Measurements from ENCODE around the gene PPARA. TPM values are rescaled to one million over a fixed set of nuclear protein-coding genes. Genes with fewer than 3 reads are reported as not detected.

The PPARA gene
- polyA plus RNA-seq, 1 donor from 2014 or later = 0.43 TPM

DNA sequence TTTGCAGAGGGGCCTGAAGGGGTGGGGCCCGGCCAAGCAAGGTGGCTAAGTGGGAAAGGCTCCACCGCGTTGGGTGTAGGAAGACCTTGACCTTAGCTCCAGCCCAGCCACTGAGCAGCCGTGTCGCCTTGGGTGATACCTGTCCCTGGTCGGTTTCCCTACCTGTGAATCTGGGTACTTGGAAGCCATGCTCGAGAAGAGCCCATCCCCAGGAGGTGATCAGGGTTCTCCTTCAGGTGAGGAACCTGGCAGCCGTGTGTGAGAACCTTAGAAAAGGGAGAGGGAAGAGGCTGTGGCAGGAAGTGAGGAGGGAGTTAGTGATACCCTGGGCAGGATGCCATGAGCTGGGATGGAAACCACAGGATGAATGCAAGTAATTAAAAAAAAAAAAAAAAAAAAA is 21.6 kb downstream of the PPARA start:
- Histone ChIP-seq H3K27ac (ENCODE audit: low read length) (no peak overlapping the region), H3K9me3 (ENCODE audit: low read length) (no peaks in the 10 kb centered on the region), H3K27me3 (ENCODE audit: insufficient read depth, low read depth, low read length) (no peaks in the 10 kb centered on the region), H2AFZ (ENCODE audit: low read depth, low read length) (no peak overlapping the region), H3K4me2 (ENCODE audit: low read length) (no peak overlapping the region), H3K79me2 (replicated peaks; ENCODE audit: insufficient read depth, low read length) (no peaks in the 10 kb centered on the region), H3K4me3 (ENCODE audit: low read length) (no peak overlapping the region), H3K36me3 (ENCODE audit: insufficient read depth, low read length) (no peaks in the 10 kb centered on the region), H4K20me1 (ENCODE audit: insufficient read depth) (no peaks in the 10 kb centered on the region), H3K9me2 (ENCODE audit: insufficient read depth, low read length) (no peaks in the 10 kb centered on the region), H3F3A (ENCODE audit: insufficient read depth, low read length, poor library complexity, severe bottlenecking) (no peaks in the 10 kb centered on the region), H3K9ac (ENCODE audit: low read length) (no peak overlapping the region)
- TF ChIP-seq MXI1 (conservative IDR thresholded peaks at IDR 0.05; ENCODE audit: poor library complexity, severe bottlenecking) (no peak), TAF1 (IDR thresholded peaks at IDR 0.05; ENCODE audit: low read depth) (no peak), POLR2AphosphoS5 (IDR thresholded peaks at IDR 0.05) (no peak), EP300 (conservative IDR thresholded peaks at IDR 0.05; ENCODE audit: poor library complexity, severe bottlenecking) (no peak), EZH2 (IDR thresholded peaks at IDR 0.05; ENCODE audit: borderline replicate concordance, insufficient read depth, low read length, poor library complexity, severe bottlenecking) (no peak), SMC3 (conservative IDR thresholded peaks at IDR 0.05; ENCODE audit: poor library complexity) (no peak), RAD21 (conservative IDR thresholded peaks at IDR 0.05) (no peak)
- TF ChIP-seq, protein P1, sequence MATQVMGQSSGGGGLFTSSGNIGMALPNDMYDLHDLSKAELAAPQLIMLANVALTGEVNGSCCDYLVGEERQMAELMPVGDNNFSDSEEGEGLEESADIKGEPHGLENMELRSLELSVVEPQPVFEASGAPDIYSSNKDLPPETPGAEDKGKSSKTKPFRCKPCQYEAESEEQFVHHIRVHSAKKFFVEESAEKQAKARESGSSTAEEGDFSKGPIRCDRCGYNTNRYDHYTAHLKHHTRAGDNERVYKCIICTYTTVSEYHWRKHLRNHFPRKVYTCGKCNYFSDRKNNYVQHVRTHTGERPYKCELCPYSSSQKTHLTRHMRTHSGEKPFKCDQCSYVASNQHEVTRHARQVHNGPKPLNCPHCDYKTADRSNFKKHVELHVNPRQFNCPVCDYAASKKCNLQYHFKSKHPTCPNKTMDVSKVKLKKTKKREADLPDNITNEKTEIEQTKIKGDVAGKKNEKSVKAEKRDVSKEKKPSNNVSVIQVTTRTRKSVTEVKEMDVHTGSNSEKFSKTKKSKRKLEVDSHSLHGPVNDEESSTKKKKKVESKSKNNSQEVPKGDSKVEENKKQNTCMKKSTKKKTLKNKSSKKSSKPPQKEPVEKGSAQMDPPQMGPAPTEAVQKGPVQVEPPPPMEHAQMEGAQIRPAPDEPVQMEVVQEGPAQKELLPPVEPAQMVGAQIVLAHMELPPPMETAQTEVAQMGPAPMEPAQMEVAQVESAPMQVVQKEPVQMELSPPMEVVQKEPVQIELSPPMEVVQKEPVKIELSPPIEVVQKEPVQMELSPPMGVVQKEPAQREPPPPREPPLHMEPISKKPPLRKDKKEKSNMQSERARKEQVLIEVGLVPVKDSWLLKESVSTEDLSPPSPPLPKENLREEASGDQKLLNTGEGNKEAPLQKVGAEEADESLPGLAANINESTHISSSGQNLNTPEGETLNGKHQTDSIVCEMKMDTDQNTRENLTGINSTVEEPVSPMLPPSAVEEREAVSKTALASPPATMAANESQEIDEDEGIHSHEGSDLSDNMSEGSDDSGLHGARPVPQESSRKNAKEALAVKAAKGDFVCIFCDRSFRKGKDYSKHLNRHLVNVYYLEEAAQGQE (IDR thresholded peaks at IDR 0.05; ENCODE audit: borderline replicate concordance) = no peak
- TF ChIP-seq, protein P2, sequence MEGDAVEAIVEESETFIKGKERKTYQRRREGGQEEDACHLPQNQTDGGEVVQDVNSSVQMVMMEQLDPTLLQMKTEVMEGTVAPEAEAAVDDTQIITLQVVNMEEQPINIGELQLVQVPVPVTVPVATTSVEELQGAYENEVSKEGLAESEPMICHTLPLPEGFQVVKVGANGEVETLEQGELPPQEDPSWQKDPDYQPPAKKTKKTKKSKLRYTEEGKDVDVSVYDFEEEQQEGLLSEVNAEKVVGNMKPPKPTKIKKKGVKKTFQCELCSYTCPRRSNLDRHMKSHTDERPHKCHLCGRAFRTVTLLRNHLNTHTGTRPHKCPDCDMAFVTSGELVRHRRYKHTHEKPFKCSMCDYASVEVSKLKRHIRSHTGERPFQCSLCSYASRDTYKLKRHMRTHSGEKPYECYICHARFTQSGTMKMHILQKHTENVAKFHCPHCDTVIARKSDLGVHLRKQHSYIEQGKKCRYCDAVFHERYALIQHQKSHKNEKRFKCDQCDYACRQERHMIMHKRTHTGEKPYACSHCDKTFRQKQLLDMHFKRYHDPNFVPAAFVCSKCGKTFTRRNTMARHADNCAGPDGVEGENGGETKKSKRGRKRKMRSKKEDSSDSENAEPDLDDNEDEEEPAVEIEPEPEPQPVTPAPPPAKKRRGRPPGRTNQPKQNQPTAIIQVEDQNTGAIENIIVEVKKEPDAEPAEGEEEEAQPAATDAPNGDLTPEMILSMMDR (IDR thresholded peaks at IDR 0.05; ENCODE audit: poor library complexity, severe bottlenecking) = no peak

DNA sequence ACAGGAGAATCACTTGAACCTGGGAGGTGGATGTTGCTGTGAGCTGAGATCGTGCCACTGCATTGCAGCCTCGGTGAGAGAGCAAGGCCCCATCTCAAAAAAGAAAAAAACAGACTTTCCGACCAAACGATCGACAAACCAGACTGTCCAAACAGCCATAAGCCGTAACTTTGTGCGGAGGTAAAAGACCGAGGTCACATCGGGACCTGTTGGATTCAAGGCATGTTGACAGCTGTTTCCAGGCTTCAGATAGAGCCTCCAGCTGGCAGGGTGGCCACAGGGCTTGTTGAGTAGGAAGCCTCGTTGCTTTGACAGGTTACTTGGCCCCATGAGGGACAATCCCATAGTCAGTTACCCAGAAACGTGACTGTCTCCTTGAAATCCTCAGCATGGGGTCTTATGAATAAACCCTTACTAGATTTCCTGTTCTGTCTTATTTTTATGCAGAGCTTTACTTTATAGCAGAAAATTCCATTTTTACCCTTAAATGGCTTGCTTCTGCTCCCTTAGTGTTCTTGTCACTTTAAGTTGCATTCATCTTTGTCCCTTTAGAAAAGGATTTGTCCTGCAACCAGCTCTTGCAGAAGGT is 22.3 kb downstream of the PPARA start:
- no peaks in the 10 kb centered on the region for H3K27me3 ChIP-seq (ENCODE audit: insufficient read depth, low read depth, low read length)
- H3F3A ChIP-seq (ENCODE audit: insufficient read depth, low read length, poor library complexity, severe bottlenecking) = no peaks in the 10 kb centered on the region
- H3K36me3 ChIP-seq (ENCODE audit: insufficient read depth, low read length) = no peaks in the 10 kb centered on the region
- no peak overlapping the region for H3K27ac ChIP-seq (ENCODE audit: low read length)
- no peaks in the 10 kb centered on the region for H3K9me3 ChIP-seq (ENCODE audit: low read length)
- H3K79me2 ChIP-seq (replicated peaks; ENCODE audit: insufficient read depth, low read length) = no peaks in the 10 kb centered on the region
- no peak overlapping the region for H3K9ac ChIP-seq (ENCODE audit: low read length)
- TF ChIP-seq, protein P1 (IDR thresholded peaks at IDR 0.05; ENCODE audit: borderline replicate concordance) = no peak
- TF ChIP-seq EZH2 (IDR thresholded peaks at IDR 0.05; ENCODE audit: borderline replicate concordance, insufficient read depth, low read length, poor library complexity, severe bottlenecking) (no peak), SMC3 (conservative IDR thresholded peaks at IDR 0.05; ENCODE audit: poor library complexity) (no peak), EP300 (conservative IDR thresholded peaks at IDR 0.05; ENCODE audit: poor library complexity, severe bottlenecking) (no peak), MXI1 (conservative IDR thresholded peaks at IDR 0.05; ENCODE audit: poor library complexity, severe bottlenecking) (no peak), POLR2AphosphoS5 (IDR thresholded peaks at IDR 0.05) (no peak), TAF1 (IDR thresholded peaks at IDR 0.05; ENCODE audit: low read depth) (no peak), RAD21 (conservative IDR thresholded peaks at IDR 0.05) (no peak)
- TF ChIP-seq, protein P2 (IDR thresholded peaks at IDR 0.05; ENCODE audit: poor library complexity, severe bottlenecking) = no peak
- H2AFZ ChIP-seq (ENCODE audit: low read depth, low read length) = no peak overlapping the region
- H3K9me2 ChIP-seq (ENCODE audit: insufficient read depth, low read length) = no peaks in the 10 kb centered on the region
- no peaks in the 10 kb centered on the region for H4K20me1 ChIP-seq (ENCODE audit: insufficient read depth)
- H3K4me3 ChIP-seq (ENCODE audit: low read length) = no peak overlapping the region
- no peak overlapping the region for H3K4me2 ChIP-seq (ENCODE audit: low read length)
